H1 (cell line): ENCODE data around the gene CDH15. TPM values are rescaled to one million over a fixed set of nuclear protein-coding genes. Genes with fewer than 3 reads are reported as not detected.

Source experiments
- BCL11A ChIP-seq, 2 experiments: IDR thresholded peaks; one replicate each; pipeline ENCODE4 v1.6.1; 2011; ENCODE audit warnings: low read depth in 2 of 2, low read length in 2 of 2, mild to moderate bottlenecking in 2 of 2
- KDM1A ChIP-seq: fragments of 200-600, 300-600 bp; sonication (generic); IDR thresholded peaks from 2 replicates; pipeline ENCODE4 v1.7.1; 2016; ENCODE audit warnings: mild to moderate bottlenecking, low read length, borderline replicate concordance
- KDM5A ChIP-seq: fragments of 200-600 bp; IDR thresholded peaks from 2 replicates; pipeline ENCODE4 v1.7.1; 2012; ENCODE audit warnings: mild to moderate bottlenecking, low read length, inconsistent platforms, mixed read lengths
- RNF2 ChIP-seq: fragments of 200-900, 300-1000 bp; sonication (generic); IDR thresholded peaks from 2 replicates; pipeline ENCODE4 v1.7.1; 2016; ENCODE audit warnings: borderline replicate concordance, low read depth, mild to moderate bottlenecking, antibody characterized with exemption, low read length; ENCODE audit not compliant: poor library complexity, severe bottlenecking; ENCODE audit errors: missing control alignments
- SAP30 ChIP-seq: fragments of 300-600 bp; sonication (generic); IDR thresholded peaks from 2 replicates; pipeline ENCODE4 v1.7.1; 2012; ENCODE audit warnings: low read length, moderate library complexity, mild to moderate bottlenecking, inconsistent platforms; ENCODE audit not compliant: insufficient read depth, insufficient replicate concordance
- SIN3A ChIP-seq, 2 experiments: IDR thresholded peaks in 1 of 2; conservative IDR thresholded peaks in 1 of 2; 2 replicates each; pipeline ENCODE4 v1.6.1; 2011 to 2012; ENCODE audit warnings: low read length in 2 of 2, improper control_type of control experiment in 1 of 2, low read depth in 1 of 2, mild to moderate bottlenecking in 1 of 2
- SIRT6 ChIP-seq: IDR thresholded peaks from one replicate; pipeline ENCODE4 v1.7.1; 2012; ENCODE audit warnings: low read length, inconsistent platforms
- SP4 ChIP-seq: IDR thresholded peaks from 2 replicates; pipeline ENCODE4 v1.6.1; 2012; ENCODE audit warnings: low read length, inconsistent platforms
- TBP ChIP-seq: IDR thresholded peaks from 2 replicates; pipeline ENCODE4 v1.6.1; 2011; ENCODE audit warnings: low read depth, low read length, improper control_type of control experiment
- TEAD4 ChIP-seq: IDR thresholded peaks from 2 replicates; pipeline ENCODE4 v1.6.1; 2012; ENCODE audit warnings: low read depth, low read length, inconsistent platforms, mixed read lengths
- polyA plus RNA-seq, 7 experiments: library from polyadenylated mRNA; depleted of rRNA in 3 of 7; stranded (reverse) in 5 of 7; unstranded in 2 of 7; fragments of >200 nt in 5 of 7; fragments of 200-250 nt in 2 of 7; gene quantifications; 1 replicate in 5 of 7; 2 replicates in 1 of 7; 4 replicates in 1 of 7; pipeline versions ENCODE4 v1.2.1 to v1.2.3, GENCODE V29; 2011 to 2013; ENCODE audit warnings: missing spikeins in 2 of 7, mixed read lengths in 2 of 7
- total RNA-seq: library from RNA; stranded (reverse); fragmentation: NEBNext Ultra II Directional; extraction: Animal tissue kit (Norgen Biotek cat#: 25700); gene quantifications from 2 replicates; pipeline ENCODE4 v1.2.1, GENCODE V29; 2021
- TF ChIP-seq, protein P1 (sequence below): IDR thresholded peaks from 2 replicates; pipeline ENCODE4 v1.6.1; 2012; ENCODE audit warnings: inconsistent platforms

The CDH15 gene
- total and polyA plus RNA-seq, 2 of the 8 experiments (the other 6 are each of a cell fraction or from before 2014, with no cell fraction given): 0.50 to 0.82 TPM

DNA sequence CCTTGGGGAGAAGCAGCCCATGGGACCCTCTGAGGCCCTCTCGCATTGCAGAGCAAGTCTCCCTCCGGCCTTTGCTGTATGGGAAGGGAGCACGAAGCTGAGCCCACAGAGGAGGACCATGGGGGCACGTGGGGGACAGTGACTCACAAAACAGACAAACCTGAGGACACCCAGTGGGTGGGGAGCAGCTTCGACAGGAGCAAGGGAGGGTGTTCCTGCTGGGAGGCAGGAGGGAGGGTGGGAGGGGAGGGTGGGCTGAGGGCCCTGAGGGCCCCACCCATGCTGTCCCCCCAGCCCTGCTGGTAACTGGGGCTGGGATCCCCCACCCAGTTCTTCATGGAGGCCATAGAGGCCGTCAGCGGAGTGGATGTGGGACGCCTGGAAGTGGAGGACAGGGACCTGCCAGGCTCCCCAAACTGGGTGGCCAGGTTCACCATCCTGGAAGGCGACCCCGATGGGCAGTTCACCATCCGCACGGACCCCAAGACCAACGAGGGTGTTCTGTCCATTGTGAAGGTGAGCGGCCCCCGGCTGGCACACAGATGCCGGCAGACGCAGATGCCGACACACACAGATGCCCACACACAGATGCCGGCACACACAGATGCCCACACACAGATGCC, 16.3 kb downstream of the CDH15 start (continued):
- TF ChIP-seq, protein P1, sequence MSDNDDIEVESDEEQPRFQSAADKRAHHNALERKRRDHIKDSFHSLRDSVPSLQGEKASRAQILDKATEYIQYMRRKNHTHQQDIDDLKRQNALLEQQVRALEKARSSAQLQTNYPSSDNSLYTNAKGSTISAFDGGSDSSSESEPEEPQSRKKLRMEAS: no peak
- no peak for TF ChIP-seq KDM5A
- no peak for TF ChIP-seq RNF2
- TF ChIP-seq SAP30: no peak
- TF ChIP-seq SIRT6: no peak
- no peak for TF ChIP-seq TEAD4
- no peak for TF ChIP-seq SP4
- no peak for TF ChIP-seq KDM1A
- no peak for TF ChIP-seq SIN3A (conservative IDR thresholded peaks at IDR 0.05 in 1 of 2, IDR thresholded peaks at IDR 0.05 in 1 of 2; ENCODE audit: low read depth in 1 of 2, low read length in 2 of 2)
- TF ChIP-seq TBP: no peak
- TF ChIP-seq BCL11A (IDR thresholded peaks at IDR 0.05; ENCODE audit: low read depth in 2 of 2, low read length in 2 of 2): no peak
